Measurements from ENCODE around the gene CLEC20A.

The CLEC20A gene

DNA sequence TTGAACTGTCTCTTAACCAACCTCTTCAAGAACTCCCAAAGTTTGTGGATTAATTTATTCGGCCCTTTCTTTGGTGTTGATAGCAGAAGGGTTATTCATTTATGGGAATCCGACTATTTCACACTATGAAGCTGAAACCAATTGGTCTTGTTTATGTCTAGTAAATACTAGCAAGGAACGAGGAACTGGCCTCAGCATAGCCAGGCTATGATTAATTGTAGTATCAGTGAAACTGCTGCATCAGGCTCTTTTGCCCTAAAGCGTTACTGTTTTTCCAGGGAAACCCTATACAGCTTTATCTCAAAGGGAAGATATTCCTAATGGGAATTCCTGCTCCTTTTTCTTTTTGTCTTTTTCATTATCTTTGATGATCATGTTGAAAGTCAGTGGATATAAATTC is 35.1 kb downstream of the CLEC20A start:
- TF ChIP-seq, protein P1, sequence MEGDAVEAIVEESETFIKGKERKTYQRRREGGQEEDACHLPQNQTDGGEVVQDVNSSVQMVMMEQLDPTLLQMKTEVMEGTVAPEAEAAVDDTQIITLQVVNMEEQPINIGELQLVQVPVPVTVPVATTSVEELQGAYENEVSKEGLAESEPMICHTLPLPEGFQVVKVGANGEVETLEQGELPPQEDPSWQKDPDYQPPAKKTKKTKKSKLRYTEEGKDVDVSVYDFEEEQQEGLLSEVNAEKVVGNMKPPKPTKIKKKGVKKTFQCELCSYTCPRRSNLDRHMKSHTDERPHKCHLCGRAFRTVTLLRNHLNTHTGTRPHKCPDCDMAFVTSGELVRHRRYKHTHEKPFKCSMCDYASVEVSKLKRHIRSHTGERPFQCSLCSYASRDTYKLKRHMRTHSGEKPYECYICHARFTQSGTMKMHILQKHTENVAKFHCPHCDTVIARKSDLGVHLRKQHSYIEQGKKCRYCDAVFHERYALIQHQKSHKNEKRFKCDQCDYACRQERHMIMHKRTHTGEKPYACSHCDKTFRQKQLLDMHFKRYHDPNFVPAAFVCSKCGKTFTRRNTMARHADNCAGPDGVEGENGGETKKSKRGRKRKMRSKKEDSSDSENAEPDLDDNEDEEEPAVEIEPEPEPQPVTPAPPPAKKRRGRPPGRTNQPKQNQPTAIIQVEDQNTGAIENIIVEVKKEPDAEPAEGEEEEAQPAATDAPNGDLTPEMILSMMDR (IDR thresholded peaks at IDR 0.05; ENCODE audit: low read depth, low read length): no peak
- DNase-seq (ENCODE audit: extremely low read depth, low read depth): no peak

DNA sequence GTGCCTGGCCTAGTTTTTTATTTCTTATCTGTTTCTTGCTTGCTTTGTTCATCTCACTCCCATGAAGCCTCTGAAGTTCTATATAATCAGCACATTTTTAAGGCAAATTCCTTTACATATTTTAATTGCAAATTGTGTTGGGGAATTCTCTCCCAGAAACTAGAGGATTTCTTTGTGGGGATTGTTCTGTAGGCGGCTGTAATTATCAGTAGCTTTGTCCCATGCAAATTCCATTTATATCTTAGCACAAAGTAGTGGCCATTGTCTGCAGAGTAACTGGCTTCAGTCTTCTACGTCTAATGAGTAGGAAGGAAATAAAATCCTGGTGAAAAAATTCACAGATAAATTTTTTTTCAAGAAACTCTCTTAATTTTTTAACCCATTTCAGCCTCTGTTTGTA is 35.7 kb downstream of the CLEC20A start:
- TF ChIP-seq, protein P1 (IDR thresholded peaks at IDR 0.05; ENCODE audit: low read depth, low read length): no peak
- DNase-seq (ENCODE audit: extremely low read depth, low read depth): no peak

DNA sequence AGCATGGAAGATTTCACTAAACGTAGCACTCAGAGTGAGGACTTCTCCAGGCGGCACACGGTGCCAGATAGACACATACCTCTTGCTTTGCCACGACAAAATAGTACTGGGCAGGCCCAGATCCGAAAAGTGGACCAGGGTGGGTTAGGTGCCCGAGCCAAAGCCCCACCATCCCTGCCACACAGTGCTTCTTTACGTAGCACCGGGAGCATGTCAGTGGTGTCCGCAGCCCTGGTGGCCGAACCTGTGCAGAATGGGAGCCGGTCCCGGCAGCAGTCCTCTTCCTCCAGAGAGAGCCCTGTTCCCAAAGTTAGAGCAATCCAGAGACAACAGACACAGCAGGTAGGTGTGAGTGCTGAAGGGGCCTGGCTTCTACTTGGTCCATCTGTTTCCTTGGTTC is 38.6 kb downstream of the CLEC20A start:
- TF ChIP-seq, protein P1 (IDR thresholded peaks at IDR 0.05; ENCODE audit: low read depth, low read length): no peak
- DNase-seq (ENCODE audit: extremely low read depth, low read depth): no peak

DNA sequence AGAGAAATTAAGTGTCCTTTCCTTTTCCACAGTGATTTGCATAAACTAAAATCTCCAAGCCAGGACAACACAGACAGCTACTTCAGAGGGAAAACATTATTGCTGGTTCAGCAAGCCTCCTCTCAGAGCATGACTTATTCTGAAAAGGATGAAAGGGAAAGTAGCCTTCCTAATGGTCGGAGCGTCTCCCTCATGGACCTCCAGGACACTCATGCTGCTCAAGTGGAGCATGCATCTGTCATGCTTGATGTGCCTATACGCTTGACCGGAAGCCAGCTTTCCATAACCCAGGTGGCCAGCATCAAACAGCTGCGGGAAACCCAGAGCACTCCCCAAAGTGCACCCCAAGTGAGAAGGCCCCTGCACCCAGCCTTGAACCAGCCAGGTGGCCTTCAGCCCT is 39.1 kb downstream of the CLEC20A start:
- DNase-seq (ENCODE audit: extremely low read depth, low read depth): no peak
- TF ChIP-seq, protein P1 (IDR thresholded peaks at IDR 0.05; ENCODE audit: low read depth, low read length): no peak

DNA sequence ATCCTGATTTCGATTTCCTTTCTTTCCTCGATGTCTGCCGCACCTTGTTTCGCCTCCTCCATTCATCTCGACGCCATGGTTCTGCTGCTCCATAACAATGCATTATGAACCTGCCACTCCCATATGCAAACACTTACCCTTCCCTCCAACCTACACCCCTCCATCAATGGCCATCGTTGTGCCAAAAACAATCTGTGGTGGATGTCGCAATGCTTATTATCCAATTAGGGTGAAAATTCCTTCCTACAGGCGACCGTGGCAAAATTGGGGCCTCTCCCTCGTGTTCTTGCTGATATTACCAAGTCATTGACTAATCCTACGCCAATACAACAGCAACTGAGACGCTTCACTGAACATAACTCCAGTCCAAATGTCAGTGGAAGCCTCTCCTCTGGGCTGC is 40.3 kb downstream of the CLEC20A start:
- TF ChIP-seq, protein P1 (IDR thresholded peaks at IDR 0.05; ENCODE audit: low read depth, low read length): no peak
- DNase-seq (ENCODE audit: extremely low read depth, low read depth): peak; percentile 16

DNA sequence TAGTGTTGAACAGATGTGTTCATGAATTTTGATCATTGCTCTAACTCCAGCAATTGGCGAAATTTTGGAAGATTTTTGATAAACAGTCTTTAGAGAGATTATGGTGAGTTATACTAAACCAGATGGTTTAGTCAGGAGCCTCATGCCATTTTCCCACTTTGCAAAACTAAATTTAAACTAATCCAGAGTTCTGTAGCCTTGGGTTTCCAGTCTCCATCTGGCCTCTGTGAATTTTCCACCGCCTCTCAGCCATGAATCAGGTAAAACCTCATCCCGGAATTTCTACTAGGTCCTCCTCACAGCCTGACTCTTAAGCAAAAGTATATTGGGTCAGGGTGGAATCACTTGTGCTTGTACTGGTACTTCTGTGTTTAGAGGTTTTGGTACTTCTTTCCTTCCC is 44.8 kb downstream of the CLEC20A start:
- no peak for DNase-seq (ENCODE audit: extremely low read depth, low read depth)
- TF ChIP-seq, protein P1 (IDR thresholded peaks at IDR 0.05; ENCODE audit: low read depth, low read length): no peak

DNA sequence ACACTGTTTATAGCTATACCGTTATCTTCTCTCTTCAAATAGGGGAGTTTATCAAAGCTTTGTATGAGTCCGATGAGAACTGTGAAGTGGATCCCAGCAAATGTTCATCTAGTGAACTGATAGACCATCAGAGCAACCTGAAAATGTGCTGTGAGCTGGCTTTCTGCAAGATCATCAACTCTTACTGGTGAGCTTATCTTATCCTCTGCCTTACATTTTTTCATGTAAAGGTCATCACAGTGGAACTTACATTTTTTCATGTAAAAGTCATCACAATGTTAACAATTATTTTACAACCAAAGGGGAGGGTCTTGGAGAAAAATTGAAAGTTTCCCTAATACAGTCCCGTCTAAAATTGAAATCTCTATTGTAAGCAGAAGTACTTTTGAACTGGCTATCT is 45.2 kb downstream of the CLEC20A start:
- DNase-seq (ENCODE audit: extremely low read depth, low read depth): no peak
- TF ChIP-seq, protein P1 (IDR thresholded peaks at IDR 0.05; ENCODE audit: low read depth, low read length): no peak
